Measurements from ENCODE around the gene MINDY4B. TPM values are rescaled to one million over a fixed set of nuclear protein-coding genes. Genes with fewer than 3 reads are reported as not detected.

Gene MINDY4B
- total RNA-seq, 1 experiment from 2014 or later, result not detected

- no TSS peak for BruUV-seq (replicated peaks)
- no peaks in the 10 kb centered on the region for H3K9me3 ChIP-seq (ENCODE audit: low read depth, low read length, poor library complexity, severe bottlenecking)
- no peak overlapping the region for H3K27ac ChIP-seq (ENCODE audit: low read depth, low read length, poor library complexity, severe bottlenecking)
- no peak overlapping the region for H3K4me3 ChIP-seq (ENCODE audit: low read depth, low read length, poor library complexity, severe bottlenecking)
- no peaks in the 10 kb centered on the region for H3K4me1 ChIP-seq (ENCODE audit: insufficient read depth, low read length, poor library complexity, severe bottlenecking)
- POLR2A ChIA-PET (ENCODE audit: low non-redundant PET), result no interaction called here
- no peaks in the 10 kb centered on the region for H3K27me3 ChIP-seq (replicated peaks; ENCODE audit: insufficient read depth, low read depth, low read length, poor library complexity)
- no peak for DNase-seq (ENCODE audit: low spot score)
- no peaks in the 10 kb centered on the region for H3K36me3 ChIP-seq (ENCODE audit: insufficient read depth, low read length, poor library complexity, severe bottlenecking)
- no peak for TF ChIP-seq EZH2 (IDR thresholded peaks at IDR 0.05; ENCODE audit: borderline replicate concordance, low read depth, low read length, poor library complexity, severe bottlenecking)
- TF ChIP-seq CTCF (conservative IDR thresholded peaks at IDR 0.05; ENCODE audit: low read depth, low read length), result no peak
- intact Hi-C loops (cut with micrococcal nuclease; ENCODE audit: unreplicated experiment), result no loop called here
- CTCF ChIA-PET, result no interaction called here
Observed at GRCh38 chr3:150826466-150827282, 78.6 kb downstream of the MINDY4B start.

GRCh38 chr3:150825916-150826377 lies 79.3 kb downstream of the MINDY4B start:
- CTCF ChIA-PET, result no interaction called here
- H3K36me3 ChIP-seq (ENCODE audit: insufficient read depth, low read length, poor library complexity, severe bottlenecking), result no peaks in the 10 kb centered on the region
- H3K4me1 ChIP-seq (ENCODE audit: insufficient read depth, low read length, poor library complexity, severe bottlenecking), result no peaks in the 10 kb centered on the region
- H3K4me3 ChIP-seq (ENCODE audit: low read depth, low read length, poor library complexity, severe bottlenecking), result no peak overlapping the region
- H3K27me3 ChIP-seq (replicated peaks; ENCODE audit: insufficient read depth, low read depth, low read length, poor library complexity), result no peaks in the 10 kb centered on the region
- DNase-seq (ENCODE audit: low spot score), result no peak
- no peaks in the 10 kb centered on the region for H3K9me3 ChIP-seq (ENCODE audit: low read depth, low read length, poor library complexity, severe bottlenecking)
- no peak overlapping the region for H3K27ac ChIP-seq (ENCODE audit: low read depth, low read length, poor library complexity, severe bottlenecking)
- intact Hi-C loops (cut with micrococcal nuclease; ENCODE audit: unreplicated experiment), result no loop called here
- no peak for TF ChIP-seq EZH2 (IDR thresholded peaks at IDR 0.05; ENCODE audit: borderline replicate concordance, low read depth, low read length, poor library complexity, severe bottlenecking)
- no peak for TF ChIP-seq CTCF (conservative IDR thresholded peaks at IDR 0.05; ENCODE audit: low read depth, low read length)
- POLR2A ChIA-PET (ENCODE audit: low non-redundant PET), result no interaction called here
- BruUV-seq (replicated peaks), result no TSS peak

- POLR2A ChIA-PET (ENCODE audit: low non-redundant PET), result interaction anchor here (0.6 kb wide), 2 partner anchors 283 to 498 kb away, joined by 3 to 5 read pairs; no protein-coding TSS in a partner anchor
Observed at GRCh38 chr3:150825192-150825915, 79.9 kb downstream of the MINDY4B start.

More at GRCh38 chr3:150825192-150825915, 79.9 kb downstream of the MINDY4B start:
- CTCF ChIA-PET, result no interaction called here
- Histone ChIP-seq H3K27me3 (replicated peaks; ENCODE audit: insufficient read depth, low read depth, low read length, poor library complexity) (no peaks in the 10 kb centered on the region), H3K4me1 (ENCODE audit: insufficient read depth, low read length, poor library complexity, severe bottlenecking) (no peaks in the 10 kb centered on the region), H3K36me3 (ENCODE audit: insufficient read depth, low read length, poor library complexity, severe bottlenecking) (no peaks in the 10 kb centered on the region), H3K9me3 (ENCODE audit: low read depth, low read length, poor library complexity, severe bottlenecking) (no peaks in the 10 kb centered on the region), H3K4me3 (ENCODE audit: low read depth, low read length, poor library complexity, severe bottlenecking) (no peak overlapping the region), H3K27ac (ENCODE audit: low read depth, low read length, poor library complexity, severe bottlenecking) (no peak overlapping the region)
- intact Hi-C loops (cut with micrococcal nuclease; ENCODE audit: unreplicated experiment), result no loop called here
- no peak for DNase-seq (ENCODE audit: low spot score)
- no peak for TF ChIP-seq EZH2 (IDR thresholded peaks at IDR 0.05; ENCODE audit: borderline replicate concordance, low read depth, low read length, poor library complexity, severe bottlenecking)
- BruUV-seq (replicated peaks), result no TSS peak
